HS-27A (cell line): ENCODE results near the gene DARS1.

ENCODE experiments used
- DNase-seq: peaks from one replicate; pipeline ENCODE4 v3.0.0-alpha.2; 2012; ENCODE audit warnings: low read depth, missing footprints

DARS1 gene

DNA sequence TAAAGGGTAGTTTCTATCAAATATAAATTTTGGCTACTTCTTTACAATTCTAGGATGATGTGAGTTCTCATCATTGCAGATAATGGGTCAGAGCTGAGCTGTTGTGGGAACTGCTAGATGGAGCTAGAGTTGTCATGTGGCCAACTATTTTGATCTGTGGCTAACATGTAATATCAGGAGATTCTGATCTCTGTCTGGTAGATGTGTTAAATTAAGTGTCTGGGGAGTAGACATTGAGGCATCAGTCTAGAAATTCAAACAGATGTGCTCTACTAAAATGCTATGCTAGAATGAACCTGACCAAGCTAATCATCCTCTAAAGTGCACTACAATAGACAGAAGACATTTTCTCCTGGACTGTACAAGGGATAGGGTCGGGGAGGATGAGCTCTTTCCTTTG lies 30.3 kb upstream of the DARS1 start:
- no peak for DNase-seq

DNA sequence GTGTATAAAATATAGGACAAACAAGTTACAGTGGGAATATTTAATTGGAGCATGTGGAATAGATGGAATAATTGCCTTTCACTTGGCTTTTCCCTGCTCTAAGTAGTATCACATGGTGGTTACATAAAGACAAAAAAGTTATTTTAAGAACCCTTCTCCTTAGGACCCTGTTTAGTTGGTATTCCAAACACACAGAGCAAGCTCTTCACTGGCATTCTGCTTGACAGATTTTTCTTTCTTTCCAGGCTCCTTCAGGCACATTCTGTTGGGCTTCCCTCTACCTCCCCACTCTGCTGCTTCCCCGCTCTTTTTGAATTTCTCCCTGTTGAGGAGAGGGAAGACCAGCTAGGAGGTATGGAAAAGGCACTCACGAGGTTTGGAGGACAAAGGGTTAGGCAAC lies 29.0 kb upstream of the DARS1 start:
- DNase-seq, result no peak

GRCh38 chr2:136013955-136014354 lies 28.5 kb upstream of the DARS1 start:
- no peak for DNase-seq

DNA sequence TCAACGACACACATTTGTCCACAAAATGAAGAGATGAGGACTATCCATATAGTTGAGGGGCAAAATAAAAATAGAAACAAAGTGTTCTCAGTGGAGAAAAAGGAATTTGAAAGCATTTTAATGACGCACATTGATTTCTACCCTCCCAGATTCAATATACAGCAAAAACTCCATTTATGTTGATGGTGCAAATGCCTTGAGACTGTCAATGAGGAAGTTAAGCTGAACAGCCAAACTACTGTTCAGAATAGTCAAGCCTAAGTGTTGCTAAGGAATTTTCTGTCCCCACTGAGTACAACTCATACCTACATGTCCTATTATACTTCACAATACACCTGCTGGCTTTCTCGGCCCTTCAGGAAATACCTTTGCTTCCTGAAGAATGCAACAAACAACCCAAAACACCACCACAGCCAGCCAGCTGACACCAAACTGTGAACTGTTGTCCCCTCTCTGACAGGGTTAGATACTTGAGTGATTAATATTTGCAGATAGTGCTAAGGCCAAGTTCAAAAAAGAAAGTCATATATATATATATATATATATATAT lies 27.8 kb upstream of the DARS1 start:
- DNase-seq, result no peak

DNA sequence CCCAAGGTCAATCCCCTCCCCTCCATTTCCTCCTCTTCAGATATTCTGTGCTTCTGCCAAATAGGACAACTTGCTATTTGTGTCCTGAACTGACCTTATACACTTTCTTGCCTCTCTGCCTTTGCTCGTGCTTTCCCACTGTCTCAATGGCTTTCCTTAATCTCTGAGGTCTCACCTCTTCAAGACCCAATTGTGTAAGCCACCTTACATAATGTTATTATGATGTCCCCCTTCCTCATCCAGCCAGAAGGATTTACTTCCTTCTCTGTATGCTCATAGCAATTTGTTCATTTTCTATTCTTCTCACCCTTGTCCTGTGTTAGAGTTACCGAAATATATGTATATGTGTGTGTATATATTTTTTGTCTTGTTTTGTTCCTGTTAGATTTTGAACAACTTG lies 26.9 kb upstream of the DARS1 start:
- no peak for DNase-seq

GRCh38 chr2:136010126-136010525 lies 24.7 kb upstream of the DARS1 start:
- DNase-seq, result peak; percentile 87

- DNase-seq, result no peak
Measured at GRCh38 chr2:136008205-136008865, 22.9 kb upstream of the DARS1 start.

GRCh38 chr2:136006658-136007057 lies 21.2 kb upstream of the DARS1 start:
- DNase-seq, result peak; percentile 47

DNA sequence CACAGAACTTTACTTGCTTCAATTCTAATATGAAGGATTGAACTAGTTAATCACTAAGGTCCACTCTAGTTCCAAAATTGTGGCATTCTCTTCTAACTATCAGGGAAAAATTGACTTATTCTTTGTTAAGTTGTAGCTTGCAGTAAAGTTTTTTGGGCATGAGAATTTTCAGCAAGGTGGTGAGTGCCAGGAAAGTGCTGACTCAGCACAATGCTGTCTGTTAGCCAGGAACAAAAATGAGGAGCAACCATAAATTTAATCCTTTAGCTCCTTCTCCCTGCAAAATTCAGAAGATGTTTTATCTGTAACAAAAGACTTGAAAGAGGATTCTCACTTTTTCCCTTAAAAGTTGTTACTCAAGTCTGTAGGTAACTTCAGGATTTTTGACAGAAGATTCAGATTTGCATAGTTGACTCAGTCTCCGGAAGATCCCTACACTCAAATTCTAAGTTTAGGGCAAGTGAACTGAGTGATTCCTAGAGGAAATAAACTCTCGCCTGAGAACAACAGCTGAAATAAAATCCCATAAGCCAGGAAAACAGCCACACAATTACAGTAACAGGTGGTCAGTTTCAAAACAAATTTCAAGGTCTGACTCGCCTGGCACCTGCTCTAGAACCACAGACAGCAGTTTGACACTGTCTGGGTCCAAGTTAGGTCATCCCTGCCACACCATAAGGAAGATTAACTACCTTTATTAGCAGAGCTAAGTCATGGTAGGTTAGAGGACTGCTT lies 20.2 kb upstream of the DARS1 start:
- no peak for DNase-seq

DNA sequence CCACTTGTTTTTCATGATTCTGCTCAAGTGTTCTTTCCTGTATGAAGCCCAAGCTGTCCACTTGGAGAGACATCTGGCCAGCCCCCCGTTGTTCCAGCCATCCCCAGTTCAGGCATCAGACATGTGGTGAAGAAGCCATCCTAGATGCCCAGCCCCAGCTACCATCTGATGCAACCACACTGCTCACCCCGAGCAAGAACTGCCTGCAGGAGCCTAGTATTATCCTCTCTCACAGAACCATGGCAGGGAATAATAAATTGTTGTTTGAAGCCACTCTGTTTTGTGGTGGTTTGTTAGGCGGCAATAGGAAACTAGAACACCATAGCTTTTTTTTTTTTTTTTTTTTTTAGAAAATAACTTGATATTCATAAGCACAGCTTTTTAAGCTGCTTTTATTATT lies 19.5 kb upstream of the DARS1 start:
- no peak for DNase-seq

GRCh38 chr2:136001131-136001530 lies 15.7 kb upstream of the DARS1 start:
- DNase-seq, result no peak

DNA sequence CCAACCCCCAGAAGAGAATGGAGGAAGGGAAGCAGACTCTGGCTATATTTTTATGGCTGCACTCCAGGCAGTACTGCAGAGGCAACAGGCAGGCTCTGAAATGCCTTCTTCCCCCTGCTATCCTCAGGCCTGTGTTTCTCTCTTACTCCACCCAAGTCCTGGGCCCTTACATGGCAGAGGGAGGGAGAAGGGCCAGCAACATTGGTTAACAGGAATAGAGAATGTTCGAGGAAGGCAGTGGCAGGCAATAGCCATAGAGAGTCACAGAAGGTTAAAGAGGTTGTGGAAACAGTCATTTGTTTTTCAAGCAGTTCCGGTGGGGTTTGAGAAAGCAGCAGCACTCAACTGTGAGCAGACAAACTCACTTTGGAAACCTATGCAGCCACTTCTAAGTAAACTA lies 15.1 kb upstream of the DARS1 start:
- no peak for DNase-seq

DNA sequence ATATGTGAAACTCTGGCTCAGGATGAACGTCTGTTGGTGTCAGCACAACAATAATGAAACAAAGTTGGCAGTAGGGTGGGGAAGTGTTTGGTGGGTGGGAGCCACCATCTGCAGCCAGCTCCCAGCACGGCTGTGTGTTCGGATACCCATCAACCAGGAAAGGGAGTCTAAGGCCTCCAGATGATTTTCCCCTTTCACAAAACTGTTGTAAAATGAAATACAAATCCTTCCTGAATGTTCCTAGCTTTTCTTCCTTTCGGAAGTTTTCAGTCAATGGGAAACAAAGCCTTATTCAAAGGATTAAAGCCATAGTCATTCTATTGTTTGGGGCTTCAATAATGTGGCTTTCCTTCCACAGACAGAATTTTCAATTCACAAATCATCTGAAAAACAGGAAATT lies 14.5 kb upstream of the DARS1 start:
- no peak for DNase-seq

DNA sequence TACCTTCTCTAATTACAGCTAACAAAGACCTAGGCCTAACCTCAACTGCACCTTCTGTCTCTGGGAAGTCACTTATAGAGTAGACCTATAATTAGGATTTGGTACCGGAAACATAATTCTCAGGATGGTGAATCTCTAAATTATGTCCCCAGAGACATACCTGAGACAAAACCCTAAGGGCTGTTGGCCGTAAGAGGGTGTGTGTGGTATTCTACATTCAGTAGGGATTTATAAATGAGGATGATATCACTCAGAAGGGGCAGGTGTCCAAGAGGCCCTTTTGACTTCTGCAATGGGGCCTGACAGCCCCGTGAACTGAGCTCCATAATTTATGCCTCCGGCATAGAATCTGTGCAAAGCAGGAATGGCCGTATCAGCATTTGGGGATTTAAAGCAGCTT lies 13.5 kb upstream of the DARS1 start:
- DNase-seq, result no peak

- no peak for DNase-seq
Measured at GRCh38 chr2:135997380-135997779, 12.0 kb upstream of the DARS1 start.

DNA sequence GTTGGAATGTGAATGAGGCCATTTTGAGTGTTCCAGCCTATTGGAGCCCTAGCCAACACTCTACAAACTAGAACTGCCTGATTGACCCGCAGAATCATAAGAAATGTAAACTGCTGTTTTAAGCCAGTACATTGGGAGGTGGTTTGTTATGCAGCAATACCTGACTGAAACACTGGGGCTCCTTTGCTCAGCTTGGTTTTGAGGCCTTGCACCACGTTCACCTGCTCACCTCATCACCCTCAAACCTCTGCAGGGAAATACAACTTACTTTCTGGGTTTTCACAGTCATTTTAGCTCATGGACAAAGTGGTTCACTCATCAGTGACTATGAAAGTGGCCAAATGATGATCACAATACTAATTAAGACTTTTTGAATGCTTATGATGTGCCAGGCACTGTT lies 10.9 kb upstream of the DARS1 start:
- DNase-seq, result no peak

DNA sequence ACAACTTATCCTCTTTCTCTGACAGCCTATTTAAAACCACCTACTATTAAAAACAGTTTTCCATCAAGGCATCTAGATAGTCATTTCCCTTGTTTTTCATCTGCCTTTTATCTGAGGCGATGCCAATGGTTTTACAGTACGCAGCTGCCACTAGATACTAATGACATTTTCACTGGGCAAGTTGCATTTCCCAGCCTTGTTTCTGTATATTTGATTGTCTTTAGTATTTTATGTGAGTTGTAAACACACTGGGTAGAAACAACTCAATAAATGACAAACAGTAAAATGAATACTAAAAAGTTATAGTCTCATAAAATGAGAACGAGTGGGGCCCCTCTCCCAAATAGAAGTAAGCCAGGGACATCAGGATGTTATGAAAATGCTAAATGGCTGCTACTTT lies 8.9 kb upstream of the DARS1 start:
- DNase-seq, result no peak

DNA sequence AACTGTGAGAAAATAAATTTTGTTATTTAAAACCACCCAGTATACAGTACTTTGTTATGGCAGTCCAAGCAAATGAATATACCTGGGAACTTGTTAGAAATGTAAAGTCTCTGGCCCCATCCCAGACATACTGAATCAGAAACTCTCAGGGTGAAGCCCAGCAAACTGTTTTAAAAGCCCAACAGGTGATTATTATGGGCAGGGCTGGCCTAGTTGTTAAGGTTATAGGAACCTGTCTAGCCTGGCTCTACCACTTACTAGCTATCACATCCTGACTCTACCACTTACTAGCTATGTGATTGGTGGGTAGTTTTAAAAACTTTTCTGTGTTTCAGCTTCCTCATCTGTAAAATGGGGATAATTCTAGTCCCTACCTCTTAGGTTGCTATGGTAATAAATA lies 8.0 kb upstream of the DARS1 start:
- no peak for DNase-seq

GRCh38 chr2:135991861-135992260 lies 6.4 kb upstream of the DARS1 start:
- DNase-seq, result no peak

DNA sequence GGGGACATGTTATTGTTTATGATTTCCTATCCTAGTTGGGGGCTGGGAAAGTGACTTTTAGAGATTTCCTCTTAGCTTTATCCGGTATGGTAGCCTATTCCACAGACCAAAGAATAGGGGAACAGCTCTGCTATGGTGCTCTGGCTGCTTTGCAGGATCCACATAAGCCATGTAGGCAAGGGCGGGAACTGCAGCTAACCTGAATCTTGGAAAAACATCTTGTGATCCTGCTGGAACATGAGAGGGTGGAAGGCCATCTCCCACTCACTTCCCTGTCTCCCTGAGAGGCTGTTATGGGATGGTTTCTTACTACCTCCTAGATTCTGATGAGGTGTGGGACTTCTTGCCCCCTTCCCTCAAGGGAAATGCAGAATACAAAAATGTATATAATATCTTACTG lies 2.0 kb upstream of the DARS1 start:
- no peak for DNase-seq

GRCh38 chr2:135986507-135986906 lies 1.1 kb upstream of the DARS1 start:
- DNase-seq, result no peak

- DNase-seq, result no peak
Measured at GRCh38 chr2:135985826-135986393, 484 bp upstream of the DARS1 start.
